CD4-positive, alpha-beta T cell treated with Interleukin-17A for 4 hours (primary cell): ENCODE results near the gene ADAP2.
"Not testable (repeated sequence)": the region's sequence is repeated elsewhere in the genome, so short reads cannot be mapped to it uniquely, and the experiment has no call there.

Experiments
- DNase-seq: peaks from one replicate; pipeline ENCODE4 v3.0.0-alpha.2; 2020; ENCODE audit warnings: mixed read lengths

The ADAP2 gene

GRCh38 chr17:30975042-30975820, 53.5 kb downstream of the ADAP2 start:
- DNase-seq, result no peak

GRCh38 chr17:30979919-30980318, 58.2 kb downstream of the ADAP2 start:
- not testable (repeated sequence) for DNase-seq

GRCh38 chr17:30981531-30982519, 60.1 kb downstream of the ADAP2 start:
- DNase-seq, result no peak

- no peak for DNase-seq
These were observed 61.1 kb downstream of the ADAP2 start for GRCh38 chr17:30982855-30983254.

GRCh38 chr17:30990458-30990857, 68.7 kb downstream of the ADAP2 start:
- DNase-seq, result no peak

GRCh38 chr17:30992551-30992950, 70.8 kb downstream of the ADAP2 start:
- DNase-seq, result no peak

- DNase-seq, result no peak
These were observed 73.6 kb downstream of the ADAP2 start for GRCh38 chr17:30995347-30995746.

GRCh38 chr17:30996486-30996885, 74.7 kb downstream of the ADAP2 start:
- no peak for DNase-seq

- no peak for DNase-seq
These were observed 75.5 kb downstream of the ADAP2 start for GRCh38 chr17:30997270-30997669.

GRCh38 chr17:30997842-30998241, 76.1 kb downstream of the ADAP2 start:
- DNase-seq, result no peak

- DNase-seq, result no peak
These were observed 80.3 kb downstream of the ADAP2 start for GRCh38 chr17:31002047-31002446.

GRCh38 chr17:31003225-31003866, 81.6 kb downstream of the ADAP2 start:
- no peak for DNase-seq

GRCh38 chr17:31004160-31004559, 82.4 kb downstream of the ADAP2 start:
- DNase-seq, result no peak

- no peak for DNase-seq
These were observed 86.1 kb downstream of the ADAP2 start for GRCh38 chr17:31007695-31008373.

- DNase-seq, result peak; percentile 70
These were observed 86.8 kb downstream of the ADAP2 start for GRCh38 chr17:31008374-31009041.
